PC-9 (cell line): Measurements from ENCODE around the gene KCNK13.

Experiments
- EZH2 ChIP-seq: fragments of 200-600 bp; sonication (generic); IDR thresholded peaks from 2 replicates; pipeline ENCODE4 v1.8.0; 2017; ENCODE audit warnings: antibody characterized with exemption, low read depth
- TF ChIP-seq, protein P1 (sequence below): fragments of 200-600 bp; sonication (generic); conservative IDR thresholded peaks from 2 replicates; pipeline ENCODE4 v1.6.1; 2017; ENCODE audit warnings: mixed run types, antibody characterized with exemption, mild to moderate bottlenecking, moderate library complexity

GRCh38 chr14:90023176-90023896, 38.5 kb upstream of the KCNK13 start:
- TF ChIP-seq, protein P1, sequence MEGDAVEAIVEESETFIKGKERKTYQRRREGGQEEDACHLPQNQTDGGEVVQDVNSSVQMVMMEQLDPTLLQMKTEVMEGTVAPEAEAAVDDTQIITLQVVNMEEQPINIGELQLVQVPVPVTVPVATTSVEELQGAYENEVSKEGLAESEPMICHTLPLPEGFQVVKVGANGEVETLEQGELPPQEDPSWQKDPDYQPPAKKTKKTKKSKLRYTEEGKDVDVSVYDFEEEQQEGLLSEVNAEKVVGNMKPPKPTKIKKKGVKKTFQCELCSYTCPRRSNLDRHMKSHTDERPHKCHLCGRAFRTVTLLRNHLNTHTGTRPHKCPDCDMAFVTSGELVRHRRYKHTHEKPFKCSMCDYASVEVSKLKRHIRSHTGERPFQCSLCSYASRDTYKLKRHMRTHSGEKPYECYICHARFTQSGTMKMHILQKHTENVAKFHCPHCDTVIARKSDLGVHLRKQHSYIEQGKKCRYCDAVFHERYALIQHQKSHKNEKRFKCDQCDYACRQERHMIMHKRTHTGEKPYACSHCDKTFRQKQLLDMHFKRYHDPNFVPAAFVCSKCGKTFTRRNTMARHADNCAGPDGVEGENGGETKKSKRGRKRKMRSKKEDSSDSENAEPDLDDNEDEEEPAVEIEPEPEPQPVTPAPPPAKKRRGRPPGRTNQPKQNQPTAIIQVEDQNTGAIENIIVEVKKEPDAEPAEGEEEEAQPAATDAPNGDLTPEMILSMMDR, result no peak
- TF ChIP-seq EZH2, result no peak
